NT2/D1 (cell line): ENCODE measurements around the gene GIMAP1.

ENCODE experiments used
- SUZ12 ChIP-seq: IDR thresholded peaks from 2 replicates; pipeline ENCODE4 v1.6.1; 2011; ENCODE audit not compliant: insufficient read length, insufficient read depth; ENCODE audit errors: extremely low read depth
- YY1 ChIP-seq: IDR thresholded peaks from 2 replicates; pipeline ENCODE4 v1.6.1; 2011; ENCODE audit not compliant: insufficient read length, insufficient read depth

- no peak for TF ChIP-seq YY1
- TF ChIP-seq SUZ12, result no peak
These were observed 7.1 kb downstream of the GIMAP1 start for GRCh38 chr7:150723467-150723866.
